Naive thymus-derived CD4-positive, alpha-beta T cell (primary cell): Measurements from ENCODE around the gene FAM241B. TPM values are rescaled to one million over a fixed set of nuclear protein-coding genes. Genes with fewer than 3 reads are reported as not detected.

Source experiments
- ATAC-seq: fragments of 150-1000 bp; cut with Tn5 transposase; 2 replicates; pipeline ENCODE4 v1.10.0; 2021; ENCODE audit warnings: mild to moderate bottlenecking, moderate library complexity
- CTCF ChIA-PET: fragments of 350-600 bp; sonication (Branson Sonifier 250); formaldehyde crosslinking; loops from one replicate; lab custom pipeline; 2021; ENCODE audit warnings: antibody characterized with exemption; lab: Charles Lee
- POLR2A ChIA-PET: fragments of 350-600 bp; sonication (Branson Sonifier 250); formaldehyde crosslinking; loops from one replicate; lab custom pipeline; 2021; ENCODE audit warnings: antibody characterized with exemption, inconsistent platforms; lab: Charles Lee
- DNase-seq, 9 donors: peaks; one replicate each; pipeline versions ENCODE4 v3.0.0 to v3.0.0-alpha.2; 2020 to 2022; ENCODE audit warnings: mixed read lengths in 1 of 9
- H3K27ac ChIP-seq: one replicate; pipeline ENCODE4 v1.7.0; 2013; ENCODE audit warnings: mild to moderate bottlenecking, low read depth, low read length, moderate library complexity
- H3K27me3 ChIP-seq, 2 donors: one replicate each; pipeline ENCODE4 v1.7.0; 2013; ENCODE audit warnings: low read length in 2 of 2, mild to moderate bottlenecking in 2 of 2, moderate library complexity in 2 of 2; ENCODE audit not compliant: control insufficient read depth in 2 of 2, insufficient read depth in 2 of 2
- H3K36me3 ChIP-seq, 3 experiments: 1 replicate in 2 of 3; 2 replicates in 1 of 3; pipeline ENCODE4 v1.7.0; 2013; ENCODE audit warnings: low read length in 3 of 3, mild to moderate bottlenecking in 3 of 3, moderate library complexity in 1 of 3; ENCODE audit not compliant: insufficient read depth in 3 of 3, control insufficient read depth in 2 of 3
- H3K4me1 ChIP-seq, 2 donors: one replicate each; pipeline ENCODE4 v1.7.0; 2013; ENCODE audit warnings: low read length in 2 of 2, mild to moderate bottlenecking in 2 of 2, moderate library complexity in 1 of 2; ENCODE audit not compliant: control insufficient read depth in 2 of 2, insufficient read depth in 2 of 2
- H3K4me3 ChIP-seq: 2 replicates; pipeline ENCODE4 v1.7.0; 2013; ENCODE audit warnings: mild to moderate bottlenecking, low read length
- H3K9me3 ChIP-seq, 3 experiments: 1 replicate in 2 of 3; 2 replicates in 1 of 3; pipeline ENCODE4 v1.7.0; 2013; ENCODE audit warnings: low read length in 3 of 3; ENCODE audit not compliant: control insufficient read depth in 2 of 3
- H3K27ac Mint-ChIP-seq, 9 donors: one replicate each; pipeline ENCODE4 v1.8.0; 2020 to 2022; ENCODE audit warnings: mixed read lengths in 9 of 9, mild to moderate bottlenecking in 8 of 9, moderate library complexity in 5 of 9, inconsistent platforms in 2 of 9
- H3K27me3 Mint-ChIP-seq, 5 donors: one replicate each; pipeline ENCODE4 v1.8.0; 2021 to 2022; ENCODE audit warnings: mixed read lengths in 5 of 5, mild to moderate bottlenecking in 1 of 5
- H3K36me3 Mint-ChIP-seq, 5 donors: one replicate each; pipeline ENCODE4 v1.8.0; 2020 to 2022; ENCODE audit warnings: mixed read lengths in 5 of 5, mild to moderate bottlenecking in 3 of 5, inconsistent platforms in 1 of 5
- H3K4me1 Mint-ChIP-seq, 7 donors: one replicate each; pipeline ENCODE4 v1.8.0; 2020 to 2022; ENCODE audit warnings: mixed read lengths in 7 of 7, mild to moderate bottlenecking in 3 of 7, inconsistent platforms in 1 of 7
- H3K4me3 Mint-ChIP-seq, 10 donors: one replicate each; pipeline ENCODE4 v1.8.0; 2020 to 2022; ENCODE audit warnings: mild to moderate bottlenecking in 10 of 10, mixed read lengths in 10 of 10, moderate library complexity in 6 of 10, inconsistent platforms in 2 of 10
- H3K9me3 Mint-ChIP-seq, 11 donors: one replicate each; pipeline ENCODE4 v1.8.0; 2020 to 2022; ENCODE audit warnings: mixed read lengths in 11 of 11, mild to moderate bottlenecking in 4 of 11, inconsistent platforms in 1 of 11, moderate library complexity in 1 of 11
- intact Hi-C, 2 donors: fragments of 100-400 bp; cut with micrococcal nuclease; formaldehyde crosslinking; loops; one replicate each; pipeline ENCODE4 v1.15.1; 2023
- polyA plus RNA-seq, 2 donors: library from polyadenylated mRNA; unstranded; fragments of 300-500 nt; fragmentation: Illumina TruSeq; gene quantifications; one replicate each; pipeline ENCODE4 v1.2.3, GENCODE V29; 2021
- total RNA-seq, 6 experiments: library from RNA in 5 of 6; stranded (reverse) in 5 of 6; gene quantifications; 1 replicate in 5 of 6; 2 replicates in 1 of 6; pipeline ENCODE4 v1.2.3 and lab custom pipeline; 2021 to 2026

FAM241B gene
- total and polyA plus RNA-seq, 7 experiments from 2014 or later, result 8.6 to 26.3 (median 13.0) TPM

DNA sequence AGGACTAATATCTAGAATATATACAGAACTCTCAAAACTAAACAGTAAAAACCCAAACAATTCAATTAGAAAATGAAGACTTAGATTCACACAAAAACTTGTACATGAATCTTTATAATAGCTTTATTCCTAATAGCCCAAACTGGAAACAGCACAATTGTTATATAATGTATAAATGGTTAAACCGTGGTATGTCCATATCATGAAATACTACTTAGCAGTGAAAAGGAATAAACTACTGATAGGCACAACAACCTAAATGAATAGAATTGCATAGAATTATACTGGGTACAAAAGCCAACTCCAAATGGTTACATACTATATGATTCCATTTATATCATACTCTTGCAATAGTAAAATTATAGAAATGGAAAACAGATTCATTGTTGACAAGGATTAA is 21.0 kb upstream of the FAM241B start:
- Histone ChIP-seq H3K36me3 (no peaks in the 10 kb centered on the region), H3K9me3 (no peaks in the 10 kb centered on the region), H3K4me3 (no peak overlapping the region), H3K4me1 (no peaks in the 10 kb centered on the region), H3K27ac (no peak overlapping the region), H3K27me3 (no peaks in the 10 kb centered on the region)
- CTCF ChIA-PET, result no interaction called here
- no peak overlapping the region for H3K4me3 Mint-ChIP-seq
- ATAC-seq, result no peak
- H3K27me3 Mint-ChIP-seq, result peaks cover under 1 to 52% (median 9%) of the 10 kb centered on the region in 5 donors
- H3K9me3 Mint-ChIP-seq, result peaks cover 0 to 30% (median 5%) of the 10 kb centered on the region in 11 donors
- H3K4me1 Mint-ChIP-seq, result no peaks in the 10 kb centered on the region
- intact Hi-C loops, result no loop called here
- POLR2A ChIA-PET, result no interaction called here
- DNase-seq, result no peak
- peaks cover 0 to 7% (median 0%) of the 10 kb centered on the region in 5 donors for H3K36me3 Mint-ChIP-seq
- H3K27ac Mint-ChIP-seq, result no peak overlapping the region

DNA sequence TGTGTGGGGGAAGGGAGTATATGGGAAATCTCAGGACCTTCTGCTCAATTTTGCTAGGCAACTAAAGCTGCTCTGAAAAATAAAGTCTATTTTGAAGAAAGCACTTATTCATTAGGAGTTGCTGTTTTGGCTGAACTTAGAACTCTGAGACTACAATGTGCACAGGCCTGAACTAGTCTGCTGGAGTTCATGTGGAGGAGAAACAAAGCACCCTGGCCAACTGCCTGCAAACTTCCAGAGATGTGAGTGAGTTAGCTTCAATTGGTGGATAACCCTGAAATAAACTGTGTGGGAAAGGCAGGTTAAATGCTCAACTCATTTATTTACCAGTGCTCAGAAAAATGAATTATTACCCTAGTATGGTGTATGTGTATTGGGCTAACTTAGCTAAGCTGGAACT is 17.3 kb upstream of the FAM241B start:
- POLR2A ChIA-PET, result no interaction called here
- CTCF ChIA-PET, result interaction anchor here (1.1 to 1.2 kb wide), 2 partner anchors 16 to 21 kb away, joined by 3 read pairs; no protein-coding TSS in a partner anchor
- Histone ChIP-seq H3K4me1 (no peaks in the 10 kb centered on the region), H3K27ac (no peak overlapping the region), H3K4me3 (no peak overlapping the region), H3K36me3 (no peaks in the 10 kb centered on the region), H3K9me3 (no peaks in the 10 kb centered on the region), H3K27me3 (no peaks in the 10 kb centered on the region)
- Mint-ChIP-seq H3K27me3 (peaks cover 0 to 43% (median 0%) of the 10 kb centered on the region in 5 donors), H3K4me1 (no peaks in the 10 kb centered on the region), H3K4me3 (no peak overlapping the region), H3K9me3 (peaks cover 0 to 25% (median 7%) of the 10 kb centered on the region in 11 donors), H3K27ac (no peak overlapping the region), H3K36me3 (peaks cover 0 to 7% (median 0%) of the 10 kb centered on the region in 5 donors)
- ATAC-seq (no peak), DNase-seq (no peak)
- intact Hi-C loops, result no loop called here

- Histone ChIP-seq H3K36me3 (no peaks in the 10 kb centered on the region), H3K9me3 (no peaks in the 10 kb centered on the region), H3K4me3 (no peak overlapping the region), H3K27ac (no peak overlapping the region), H3K4me1 (no peaks in the 10 kb centered on the region), H3K27me3 (no peaks in the 10 kb centered on the region)
- no peak for DNase-seq
- Mint-ChIP-seq H3K36me3 (peaks cover 0 to 7% (median 0%) of the 10 kb centered on the region in 5 donors), H3K27ac (no peak overlapping the region), H3K27me3 (peaks cover 0 to 40% (median 0%) of the 10 kb centered on the region in 5 donors), H3K4me1 (peaks cover 0 to 1% (median 0%) of the 10 kb centered on the region in 7 donors), H3K4me3 (no peak overlapping the region), H3K9me3 (peaks cover 0 to 14% (median 3%) of the 10 kb centered on the region in 11 donors)
- ChIA-PET CTCF (interaction anchor here (0.7 to 1.1 kb wide), 2 partner anchors 17 to 615 kb away, joined by 3 read pairs; no protein-coding TSS in a partner anchor), POLR2A (no interaction called here)
- intact Hi-C loops, result no loop called here
- no peak for ATAC-seq
These were observed 15.9 kb upstream of the FAM241B start for GRCh38 chr10:69614130-69614529.

GRCh38 chr10:69616358-69616757 is 13.7 kb upstream of the FAM241B start:
- ChIA-PET CTCF (interaction anchor here (0.8 to 1.0 kb wide), 2 partner anchors 13 to 99 kb away, joined by 3 to 4 read pairs; partner anchors contain the start of gene FAM241B), POLR2A (no interaction called here)
- Histone ChIP-seq H3K27me3 (no peaks in the 10 kb centered on the region), H3K4me3 (no peak overlapping the region), H3K9me3 (no peaks in the 10 kb centered on the region), H3K4me1 (peaks cover 0 to 15% of the 10 kb centered on the region in 2 donors), H3K27ac (no peak overlapping the region), H3K36me3 (no peaks in the 10 kb centered on the region)
- H3K36me3 Mint-ChIP-seq, result peaks cover 0 to 5% (median 0%) of the 10 kb centered on the region in 5 donors
- peaks cover 5 to 23% (median 21%) of the 10 kb centered on the region in 7 donors for H3K4me1 Mint-ChIP-seq
- no peak overlapping the region for H3K27ac Mint-ChIP-seq
- peaks cover 0 to 28% (median 0%) of the 10 kb centered on the region in 5 donors for H3K27me3 Mint-ChIP-seq
- peaks cover 0 to 3% (median 0%) of the 10 kb centered on the region in 11 donors for H3K9me3 Mint-ChIP-seq
- intact Hi-C loops, result no loop called here
- no peak for DNase-seq
- no peak overlapping the region for H3K4me3 Mint-ChIP-seq
- ATAC-seq, result no peak

GRCh38 chr10:69618746-69619145 is 11.3 kb upstream of the FAM241B start:
- peaks cover 0 to 19% (median 0%) of the 10 kb centered on the region in 5 donors for H3K27me3 Mint-ChIP-seq
- H3K4me1 Mint-ChIP-seq, result peaks cover 9 to 43% (median 34%) of the 10 kb centered on the region in 7 donors
- Histone ChIP-seq H3K9me3 (peaks cover 0 to 6% (median 0%) of the 10 kb centered on the region in 3 experiments), H3K4me3 (no peak overlapping the region), H3K27ac (no peak overlapping the region), H3K27me3 (no peaks in the 10 kb centered on the region), H3K36me3 (no peaks in the 10 kb centered on the region), H3K4me1 (peaks cover under 1 to 24% of the 10 kb centered on the region in 2 donors)
- no peak for DNase-seq
- H3K36me3 Mint-ChIP-seq, result peaks cover 1 to 5% (median 2%) of the 10 kb centered on the region in 5 donors
- ChIA-PET CTCF (interaction anchor here (1.0 to 1.4 kb wide), 3 partner anchors 10 to 120 kb away, joined by 3 to 4 read pairs (median 3); no protein-coding TSS in a partner anchor), POLR2A (no interaction called here)
- H3K27ac Mint-ChIP-seq, result no peak overlapping the region
- intact Hi-C loops, result no loop called here
- H3K4me3 Mint-ChIP-seq, result no peak overlapping the region
- no peak for ATAC-seq
- H3K9me3 Mint-ChIP-seq, result peaks cover 0 to 13% (median 4%) of the 10 kb centered on the region in 11 donors

DNA sequence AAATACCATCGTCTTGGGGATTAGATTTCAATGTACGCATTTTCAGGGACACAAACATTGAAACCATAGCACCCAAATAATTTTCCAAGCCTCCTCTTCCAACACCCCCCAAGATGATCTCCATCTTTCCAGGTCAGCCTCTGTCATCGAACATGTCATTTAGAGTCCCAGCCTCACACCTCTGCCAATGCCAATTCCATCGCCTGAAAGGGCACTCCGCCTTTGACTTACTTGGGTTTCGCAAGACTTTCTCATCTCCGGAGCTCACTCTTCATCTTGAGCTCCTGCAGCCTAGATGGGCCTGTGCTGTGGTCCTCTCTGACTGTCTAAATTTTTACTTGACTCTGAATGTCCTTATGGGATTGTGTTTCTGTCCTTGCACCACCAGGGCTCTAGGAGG is 10.4 kb upstream of the FAM241B start:
- Mint-ChIP-seq H3K4me1 (peaks cover 18 to 52% (median 43%) of the 10 kb centered on the region in 7 donors), H3K9me3 (peaks cover 0 to 20% (median 11%) of the 10 kb centered on the region in 11 donors), H3K4me3 (no peak overlapping the region), H3K27ac (no peak overlapping the region), H3K27me3 (peaks cover 0 to 16% (median 0%) of the 10 kb centered on the region in 5 donors), H3K36me3 (peaks cover 3 to 12% (median 5%) of the 10 kb centered on the region in 5 donors)
- DNase-seq (no peak), ATAC-seq (no peak)
- peaks cover 7 to 29% of the 10 kb centered on the region in 2 donors for H3K4me1 ChIP-seq
- H3K9me3 ChIP-seq, result peaks cover 0 to 12% (median 0%) of the 10 kb centered on the region in 3 experiments
- H3K36me3 ChIP-seq, result no peaks in the 10 kb centered on the region
- CTCF ChIA-PET, result interaction anchor here (1.0 to 1.4 kb wide), 4 partner anchors 10 to 121 kb away, joined by 3 to 4 read pairs (median 3); no protein-coding TSS in a partner anchor
- no peak overlapping the region for H3K27ac ChIP-seq
- H3K27me3 ChIP-seq, result no peaks in the 10 kb centered on the region
- POLR2A ChIA-PET, result no interaction called here
- intact Hi-C loops, result no loop called here
- no peak overlapping the region for H3K4me3 ChIP-seq
